ENCODE data around the gene CIPC. TPM values are rescaled to one million over a fixed set of nuclear protein-coding genes. Genes with fewer than 3 reads are reported as not detected.

CIPC gene
- polyA plus RNA-seq, 1 experiment = 15.5 TPM

DNA sequence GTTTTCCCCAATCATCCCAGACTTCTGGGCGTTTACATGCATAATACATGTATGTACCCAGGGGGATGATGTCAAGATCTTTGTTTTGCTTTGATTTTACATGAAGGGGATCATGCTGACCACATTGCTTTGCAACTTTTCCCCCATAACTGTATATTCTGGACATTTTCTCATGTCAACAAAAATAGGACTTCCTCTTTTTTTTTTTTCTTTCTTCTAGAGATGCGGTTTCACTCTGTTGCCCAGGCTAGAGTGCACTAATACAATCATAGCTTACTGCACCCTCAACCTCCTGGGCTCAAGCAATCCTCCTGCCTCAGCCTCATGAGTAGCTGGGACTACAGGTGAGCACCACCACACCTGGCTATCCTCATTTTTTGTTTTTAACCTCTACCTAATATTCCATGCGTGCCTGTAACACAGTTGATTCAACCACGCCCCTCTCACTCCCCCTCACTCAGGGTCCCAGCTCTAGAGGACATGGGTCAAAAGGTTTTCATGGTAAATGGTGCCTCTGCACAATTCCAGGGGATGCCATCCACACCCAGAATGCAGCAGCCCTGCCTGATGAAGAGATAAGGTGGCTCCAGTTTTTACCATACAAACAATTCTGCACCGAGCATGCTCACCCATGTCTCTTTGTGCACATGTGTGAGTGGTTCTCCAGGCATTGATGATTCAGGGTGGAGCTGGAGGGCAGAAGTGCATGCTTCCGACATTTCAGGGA lies 32.0 kb upstream of the CIPC start:
- CTCF ChIA-PET = interaction anchor here (1.0 to 5.2 kb wide), 9 partner anchors 10 to 193 kb away, joined by 3 to 47 read pairs (median 5); no protein-coding TSS in a partner anchor
- Histone ChIP-seq H3K27me3 (ENCODE audit: control insufficient read depth, insufficient read depth, low read length) (no peaks in the 10 kb centered on the region), H3K36me3 (ENCODE audit: control insufficient read depth, insufficient read depth, low read length) (no peaks in the 10 kb centered on the region), H3K4me3 (ENCODE audit: low read depth, low read length) (no peak overlapping the region)
- POLR2A ChIA-PET = interaction anchor here (0.5 to 0.6 kb wide), 2 partner anchors 20 to 113 kb away, joined by 5 to 7 read pairs; no protein-coding TSS in a partner anchor
- TF ChIP-seq, protein P1, sequence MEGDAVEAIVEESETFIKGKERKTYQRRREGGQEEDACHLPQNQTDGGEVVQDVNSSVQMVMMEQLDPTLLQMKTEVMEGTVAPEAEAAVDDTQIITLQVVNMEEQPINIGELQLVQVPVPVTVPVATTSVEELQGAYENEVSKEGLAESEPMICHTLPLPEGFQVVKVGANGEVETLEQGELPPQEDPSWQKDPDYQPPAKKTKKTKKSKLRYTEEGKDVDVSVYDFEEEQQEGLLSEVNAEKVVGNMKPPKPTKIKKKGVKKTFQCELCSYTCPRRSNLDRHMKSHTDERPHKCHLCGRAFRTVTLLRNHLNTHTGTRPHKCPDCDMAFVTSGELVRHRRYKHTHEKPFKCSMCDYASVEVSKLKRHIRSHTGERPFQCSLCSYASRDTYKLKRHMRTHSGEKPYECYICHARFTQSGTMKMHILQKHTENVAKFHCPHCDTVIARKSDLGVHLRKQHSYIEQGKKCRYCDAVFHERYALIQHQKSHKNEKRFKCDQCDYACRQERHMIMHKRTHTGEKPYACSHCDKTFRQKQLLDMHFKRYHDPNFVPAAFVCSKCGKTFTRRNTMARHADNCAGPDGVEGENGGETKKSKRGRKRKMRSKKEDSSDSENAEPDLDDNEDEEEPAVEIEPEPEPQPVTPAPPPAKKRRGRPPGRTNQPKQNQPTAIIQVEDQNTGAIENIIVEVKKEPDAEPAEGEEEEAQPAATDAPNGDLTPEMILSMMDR (IDR thresholded peaks at IDR 0.05; ENCODE audit: insufficient read depth, low read depth, low read length) = no peak
- no peak for DNase-seq (ENCODE audit: low read depth)

DNA sequence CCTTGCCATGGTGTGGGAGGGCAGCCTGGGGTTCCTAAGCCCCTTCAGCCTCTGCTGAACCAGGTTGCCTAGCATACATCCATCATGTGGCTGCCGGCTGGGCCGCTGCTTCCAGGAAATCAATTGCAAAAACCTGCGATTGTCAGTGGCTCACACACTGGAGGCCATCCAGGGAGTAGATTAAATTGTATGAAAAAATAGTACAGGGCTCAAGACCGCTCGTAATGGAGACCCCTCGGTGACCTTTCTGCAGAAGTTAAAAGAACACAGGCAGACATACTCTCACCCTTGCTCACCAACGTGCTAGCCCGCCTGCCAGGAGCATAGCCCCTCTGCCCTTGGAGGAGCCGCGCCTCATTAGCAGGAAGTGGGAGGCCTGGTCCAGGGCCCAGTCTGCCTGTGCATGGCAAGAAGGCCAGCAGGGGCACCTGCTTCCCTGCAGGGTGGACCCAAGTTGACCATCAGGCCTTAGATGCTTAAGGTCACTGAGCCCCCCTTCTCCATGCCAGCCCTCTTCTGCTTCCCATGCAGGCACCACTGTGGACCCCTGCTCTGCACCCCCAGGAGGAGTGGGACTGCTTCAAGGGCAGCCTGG lies 31.4 kb upstream of the CIPC start:
- TF ChIP-seq, protein P1 (IDR thresholded peaks at IDR 0.05; ENCODE audit: insufficient read depth, low read depth, low read length) = no peak
- ChIA-PET POLR2A (interaction anchor here (0.5 to 0.6 kb wide), 2 partner anchors 21 to 38 kb away, joined by 5 to 8 read pairs; partner anchors contain the start of gene IRF2BPL), CTCF (interaction anchor here (0.6 to 11.0 kb wide), 14 partner anchors 9 to 194 kb away, joined by 3 to 396 read pairs (median 4); no protein-coding TSS in a partner anchor)
- Histone ChIP-seq H3K36me3 (ENCODE audit: control insufficient read depth, insufficient read depth, low read length) (no peaks in the 10 kb centered on the region), H3K4me3 (ENCODE audit: low read depth, low read length) (no peak overlapping the region), H3K27me3 (ENCODE audit: control insufficient read depth, insufficient read depth, low read length) (no peaks in the 10 kb centered on the region)
- no peak for DNase-seq (ENCODE audit: low read depth)

DNA sequence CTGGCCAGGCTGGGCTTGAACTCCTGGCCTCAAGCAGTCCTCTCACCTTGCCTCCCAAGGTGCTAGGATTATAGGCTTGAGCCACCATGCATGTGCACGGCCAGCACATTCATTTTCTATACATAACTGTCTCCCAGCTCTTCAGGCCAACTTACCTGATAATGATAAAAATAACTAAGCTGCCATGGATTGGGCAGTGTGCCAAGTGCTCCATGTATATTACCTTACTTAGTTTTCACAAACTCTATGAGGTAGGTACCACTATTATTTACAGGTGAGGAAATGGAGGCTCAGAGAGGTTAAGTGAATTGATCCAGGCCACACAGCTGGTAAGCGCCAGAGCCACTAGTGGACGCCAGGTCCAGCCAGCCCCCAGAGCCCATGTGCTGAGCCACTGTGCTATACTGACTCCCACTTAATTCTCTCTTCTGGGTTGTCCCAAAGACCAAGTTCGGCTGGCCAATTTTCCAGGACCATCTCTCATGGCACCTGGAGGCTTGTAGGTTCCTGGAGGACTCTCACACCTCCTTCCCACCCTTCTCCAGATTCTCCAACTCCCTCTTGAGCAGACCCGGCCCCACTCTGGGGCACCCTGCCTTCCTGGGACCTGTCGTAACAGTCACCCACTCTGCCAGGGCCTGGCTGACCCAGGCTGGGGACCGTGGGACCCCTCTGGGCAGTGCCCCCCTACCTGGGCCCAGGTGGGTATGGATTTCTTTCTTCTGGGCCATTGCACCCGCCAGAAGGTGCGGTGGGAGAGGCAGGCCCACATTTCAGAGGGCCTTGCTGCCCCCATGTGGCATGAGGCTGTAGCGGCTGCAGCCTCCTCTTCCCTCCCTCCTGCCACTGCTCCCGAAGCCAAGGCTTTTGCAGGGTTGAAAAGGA lies 30.2 kb upstream of the CIPC start:
- CTCF ChIA-PET = interaction anchor here (0.6 to 11.0 kb wide), 31 partner anchors 8 to 204 kb away, joined by 3 to 396 read pairs (median 4); no protein-coding TSS in a partner anchor
- Histone ChIP-seq H3K27me3 (ENCODE audit: control insufficient read depth, insufficient read depth, low read length) (no peaks in the 10 kb centered on the region), H3K36me3 (ENCODE audit: control insufficient read depth, insufficient read depth, low read length) (no peaks in the 10 kb centered on the region), H3K4me3 (ENCODE audit: low read depth, low read length) (no peak overlapping the region)
- DNase-seq (ENCODE audit: low read depth) = no peak
- POLR2A ChIA-PET = no interaction called here
- TF ChIP-seq, protein P1 (IDR thresholded peaks at IDR 0.05; ENCODE audit: insufficient read depth, low read depth, low read length) = peak; percentile 94

DNA sequence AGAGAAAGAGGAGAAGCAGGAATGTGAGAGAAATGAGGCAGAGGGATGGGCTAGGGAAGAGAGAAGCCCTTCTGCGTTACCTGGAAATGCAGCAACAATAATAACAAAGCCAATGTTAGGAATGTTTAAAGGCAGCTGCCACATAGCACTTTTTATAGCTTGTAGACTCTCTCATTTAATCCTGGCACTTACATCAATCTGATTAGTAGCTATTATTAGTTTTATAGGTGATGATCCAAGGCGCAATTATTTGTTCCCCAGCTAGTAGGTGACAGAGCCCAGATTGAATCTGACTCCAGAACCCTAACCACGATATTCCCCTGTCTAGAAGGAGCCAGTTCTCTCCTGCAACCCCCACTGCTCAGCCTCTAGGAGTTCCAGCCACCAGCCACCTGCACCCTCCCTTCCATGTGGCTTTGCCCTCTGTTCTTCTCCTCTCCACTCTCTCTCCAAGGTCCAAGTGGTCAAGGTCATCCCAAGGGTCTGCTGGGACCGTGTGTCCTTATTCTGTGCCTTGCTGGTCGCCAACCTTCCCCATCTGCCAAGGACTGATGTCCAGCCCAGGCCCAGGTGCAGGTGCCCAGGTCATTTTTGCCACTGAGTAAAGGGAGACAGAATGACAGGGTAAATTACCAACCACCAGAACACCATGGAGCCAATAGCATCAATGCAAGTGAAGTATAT lies 29.4 kb upstream of the CIPC start:
- TF ChIP-seq, protein P1 (IDR thresholded peaks at IDR 0.05; ENCODE audit: insufficient read depth, low read depth, low read length) = no peak
- H3K27me3 ChIP-seq (ENCODE audit: control insufficient read depth, insufficient read depth, low read length) = no peaks in the 10 kb centered on the region
- ChIA-PET CTCF (interaction anchor here (0.6 to 11.0 kb wide), 32 partner anchors 8 to 205 kb away, joined by 3 to 396 read pairs (median 4); no protein-coding TSS in a partner anchor), POLR2A (no interaction called here)
- H3K4me3 ChIP-seq (ENCODE audit: low read depth, low read length) = no peak overlapping the region
- no peak for DNase-seq (ENCODE audit: low read depth)
- no peaks in the 10 kb centered on the region for H3K36me3 ChIP-seq (ENCODE audit: control insufficient read depth, insufficient read depth, low read length)

All from BJ (cell line).